ENCODE data around the gene NEDD4L. TPM values are rescaled to one million over a fixed set of nuclear protein-coding genes. Genes with fewer than 3 reads are reported as not detected.

Gene NEDD4L
- total and polyA plus RNA-seq, 2 experiments from 2014 or later: 36.2 to 72.3 TPM

DNA sequence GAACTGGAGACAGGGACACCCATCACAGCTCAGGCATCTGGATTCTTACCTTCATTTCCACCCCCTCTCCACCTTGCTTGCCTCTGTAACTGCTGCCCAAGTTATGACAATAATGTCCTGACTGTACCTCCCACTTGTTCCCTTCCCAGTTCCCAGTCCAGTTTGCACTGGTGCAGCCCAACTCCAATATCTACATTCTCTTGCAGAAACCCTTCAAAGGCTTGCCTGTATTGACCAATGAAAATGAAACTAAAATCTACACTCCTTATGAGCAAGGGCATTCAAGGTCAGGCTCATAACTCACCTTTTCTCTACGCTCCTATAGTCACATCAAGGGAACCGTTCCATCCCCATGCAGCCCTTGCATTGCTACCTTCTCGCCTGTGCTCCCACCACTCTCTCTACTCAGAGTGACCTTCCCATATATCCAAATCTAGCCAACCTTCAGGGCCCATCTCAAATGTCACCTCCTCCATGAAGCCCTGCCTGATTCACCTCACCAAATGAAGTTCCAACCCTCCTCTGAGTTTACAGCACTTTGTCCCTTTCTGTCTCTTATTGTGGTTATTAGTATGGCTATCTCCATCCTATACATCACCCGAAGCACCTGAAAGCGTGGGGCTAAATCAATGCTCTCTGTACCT, 365.9 kb downstream of the NEDD4L start:
- Histone ChIP-seq H3K9me2 (ENCODE audit: insufficient read depth) (peaks cover 11% of the 10 kb centered on the region; the same call in 1 of the 2 replicates), H3K4me2 (no peak overlapping the region), H3K4me1 (ENCODE audit: insufficient read depth) (no peaks in the 10 kb centered on the region), H2AFZ (0 out of 2 replicates have a peak overlapping the region, but pooled peaks have one; percentile 18), H3K27ac (ENCODE audit: low read depth) (no peak overlapping the region), H3K27me3 (ENCODE audit: insufficient read depth) (no peaks in the 10 kb centered on the region), H3K36me3 (ENCODE audit: insufficient read depth) (no peaks in the 10 kb centered on the region), H3F3A (replicated peaks; ENCODE audit: low read depth) (no peaks in the 10 kb centered on the region), H3K79me2 (replicated peaks; ENCODE audit: insufficient read depth) (no peaks in the 10 kb centered on the region), H3K4me3 (no peak overlapping the region), H4K20me1 (replicated peaks; ENCODE audit: insufficient read depth) (no peaks in the 10 kb centered on the region)
- DNase-seq (ENCODE audit: low spot score) (no peak), ATAC-seq (no peak)
- TF ChIP-seq ZNF114 (CRISPR knock-in tag; IDR thresholded peaks at IDR 0.05) (no peak), JUNB (IDR thresholded peaks at IDR 0.05; ENCODE audit: unreplicated experiment) (no peak), POLR2AphosphoS5 (IDR thresholded peaks at IDR 0.05; ENCODE audit: low read depth) (no peak), EZH2 (IDR thresholded peaks at IDR 0.05; ENCODE audit: low read depth, unreplicated experiment) (no peak), NANOG (IDR thresholded peaks at IDR 0.05; ENCODE audit: borderline replicate concordance) (no peak), EZH2phosphoT487 (IDR thresholded peaks at IDR 0.05; ENCODE audit: unreplicated experiment) (no peak), STAT1 (IDR thresholded peaks at IDR 0.05; ENCODE audit: unreplicated experiment) (no peak), CTCF (conservative IDR thresholded peaks at IDR 0.05; ENCODE audit: low read depth in 2 of 2) (no peak), CREB1 (CRISPR knock-in tag; IDR thresholded peaks at IDR 0.05; ENCODE audit: low read depth) (no peak), ZNF331 (CRISPR knock-in tag; IDR thresholded peaks at IDR 0.05; ENCODE audit: low read depth) (no peak)
- TF ChIP-seq, protein P1, sequence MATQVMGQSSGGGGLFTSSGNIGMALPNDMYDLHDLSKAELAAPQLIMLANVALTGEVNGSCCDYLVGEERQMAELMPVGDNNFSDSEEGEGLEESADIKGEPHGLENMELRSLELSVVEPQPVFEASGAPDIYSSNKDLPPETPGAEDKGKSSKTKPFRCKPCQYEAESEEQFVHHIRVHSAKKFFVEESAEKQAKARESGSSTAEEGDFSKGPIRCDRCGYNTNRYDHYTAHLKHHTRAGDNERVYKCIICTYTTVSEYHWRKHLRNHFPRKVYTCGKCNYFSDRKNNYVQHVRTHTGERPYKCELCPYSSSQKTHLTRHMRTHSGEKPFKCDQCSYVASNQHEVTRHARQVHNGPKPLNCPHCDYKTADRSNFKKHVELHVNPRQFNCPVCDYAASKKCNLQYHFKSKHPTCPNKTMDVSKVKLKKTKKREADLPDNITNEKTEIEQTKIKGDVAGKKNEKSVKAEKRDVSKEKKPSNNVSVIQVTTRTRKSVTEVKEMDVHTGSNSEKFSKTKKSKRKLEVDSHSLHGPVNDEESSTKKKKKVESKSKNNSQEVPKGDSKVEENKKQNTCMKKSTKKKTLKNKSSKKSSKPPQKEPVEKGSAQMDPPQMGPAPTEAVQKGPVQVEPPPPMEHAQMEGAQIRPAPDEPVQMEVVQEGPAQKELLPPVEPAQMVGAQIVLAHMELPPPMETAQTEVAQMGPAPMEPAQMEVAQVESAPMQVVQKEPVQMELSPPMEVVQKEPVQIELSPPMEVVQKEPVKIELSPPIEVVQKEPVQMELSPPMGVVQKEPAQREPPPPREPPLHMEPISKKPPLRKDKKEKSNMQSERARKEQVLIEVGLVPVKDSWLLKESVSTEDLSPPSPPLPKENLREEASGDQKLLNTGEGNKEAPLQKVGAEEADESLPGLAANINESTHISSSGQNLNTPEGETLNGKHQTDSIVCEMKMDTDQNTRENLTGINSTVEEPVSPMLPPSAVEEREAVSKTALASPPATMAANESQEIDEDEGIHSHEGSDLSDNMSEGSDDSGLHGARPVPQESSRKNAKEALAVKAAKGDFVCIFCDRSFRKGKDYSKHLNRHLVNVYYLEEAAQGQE (IDR thresholded peaks at IDR 0.05; ENCODE audit: unreplicated experiment): no peak
- TF ChIP-seq, protein P2, sequence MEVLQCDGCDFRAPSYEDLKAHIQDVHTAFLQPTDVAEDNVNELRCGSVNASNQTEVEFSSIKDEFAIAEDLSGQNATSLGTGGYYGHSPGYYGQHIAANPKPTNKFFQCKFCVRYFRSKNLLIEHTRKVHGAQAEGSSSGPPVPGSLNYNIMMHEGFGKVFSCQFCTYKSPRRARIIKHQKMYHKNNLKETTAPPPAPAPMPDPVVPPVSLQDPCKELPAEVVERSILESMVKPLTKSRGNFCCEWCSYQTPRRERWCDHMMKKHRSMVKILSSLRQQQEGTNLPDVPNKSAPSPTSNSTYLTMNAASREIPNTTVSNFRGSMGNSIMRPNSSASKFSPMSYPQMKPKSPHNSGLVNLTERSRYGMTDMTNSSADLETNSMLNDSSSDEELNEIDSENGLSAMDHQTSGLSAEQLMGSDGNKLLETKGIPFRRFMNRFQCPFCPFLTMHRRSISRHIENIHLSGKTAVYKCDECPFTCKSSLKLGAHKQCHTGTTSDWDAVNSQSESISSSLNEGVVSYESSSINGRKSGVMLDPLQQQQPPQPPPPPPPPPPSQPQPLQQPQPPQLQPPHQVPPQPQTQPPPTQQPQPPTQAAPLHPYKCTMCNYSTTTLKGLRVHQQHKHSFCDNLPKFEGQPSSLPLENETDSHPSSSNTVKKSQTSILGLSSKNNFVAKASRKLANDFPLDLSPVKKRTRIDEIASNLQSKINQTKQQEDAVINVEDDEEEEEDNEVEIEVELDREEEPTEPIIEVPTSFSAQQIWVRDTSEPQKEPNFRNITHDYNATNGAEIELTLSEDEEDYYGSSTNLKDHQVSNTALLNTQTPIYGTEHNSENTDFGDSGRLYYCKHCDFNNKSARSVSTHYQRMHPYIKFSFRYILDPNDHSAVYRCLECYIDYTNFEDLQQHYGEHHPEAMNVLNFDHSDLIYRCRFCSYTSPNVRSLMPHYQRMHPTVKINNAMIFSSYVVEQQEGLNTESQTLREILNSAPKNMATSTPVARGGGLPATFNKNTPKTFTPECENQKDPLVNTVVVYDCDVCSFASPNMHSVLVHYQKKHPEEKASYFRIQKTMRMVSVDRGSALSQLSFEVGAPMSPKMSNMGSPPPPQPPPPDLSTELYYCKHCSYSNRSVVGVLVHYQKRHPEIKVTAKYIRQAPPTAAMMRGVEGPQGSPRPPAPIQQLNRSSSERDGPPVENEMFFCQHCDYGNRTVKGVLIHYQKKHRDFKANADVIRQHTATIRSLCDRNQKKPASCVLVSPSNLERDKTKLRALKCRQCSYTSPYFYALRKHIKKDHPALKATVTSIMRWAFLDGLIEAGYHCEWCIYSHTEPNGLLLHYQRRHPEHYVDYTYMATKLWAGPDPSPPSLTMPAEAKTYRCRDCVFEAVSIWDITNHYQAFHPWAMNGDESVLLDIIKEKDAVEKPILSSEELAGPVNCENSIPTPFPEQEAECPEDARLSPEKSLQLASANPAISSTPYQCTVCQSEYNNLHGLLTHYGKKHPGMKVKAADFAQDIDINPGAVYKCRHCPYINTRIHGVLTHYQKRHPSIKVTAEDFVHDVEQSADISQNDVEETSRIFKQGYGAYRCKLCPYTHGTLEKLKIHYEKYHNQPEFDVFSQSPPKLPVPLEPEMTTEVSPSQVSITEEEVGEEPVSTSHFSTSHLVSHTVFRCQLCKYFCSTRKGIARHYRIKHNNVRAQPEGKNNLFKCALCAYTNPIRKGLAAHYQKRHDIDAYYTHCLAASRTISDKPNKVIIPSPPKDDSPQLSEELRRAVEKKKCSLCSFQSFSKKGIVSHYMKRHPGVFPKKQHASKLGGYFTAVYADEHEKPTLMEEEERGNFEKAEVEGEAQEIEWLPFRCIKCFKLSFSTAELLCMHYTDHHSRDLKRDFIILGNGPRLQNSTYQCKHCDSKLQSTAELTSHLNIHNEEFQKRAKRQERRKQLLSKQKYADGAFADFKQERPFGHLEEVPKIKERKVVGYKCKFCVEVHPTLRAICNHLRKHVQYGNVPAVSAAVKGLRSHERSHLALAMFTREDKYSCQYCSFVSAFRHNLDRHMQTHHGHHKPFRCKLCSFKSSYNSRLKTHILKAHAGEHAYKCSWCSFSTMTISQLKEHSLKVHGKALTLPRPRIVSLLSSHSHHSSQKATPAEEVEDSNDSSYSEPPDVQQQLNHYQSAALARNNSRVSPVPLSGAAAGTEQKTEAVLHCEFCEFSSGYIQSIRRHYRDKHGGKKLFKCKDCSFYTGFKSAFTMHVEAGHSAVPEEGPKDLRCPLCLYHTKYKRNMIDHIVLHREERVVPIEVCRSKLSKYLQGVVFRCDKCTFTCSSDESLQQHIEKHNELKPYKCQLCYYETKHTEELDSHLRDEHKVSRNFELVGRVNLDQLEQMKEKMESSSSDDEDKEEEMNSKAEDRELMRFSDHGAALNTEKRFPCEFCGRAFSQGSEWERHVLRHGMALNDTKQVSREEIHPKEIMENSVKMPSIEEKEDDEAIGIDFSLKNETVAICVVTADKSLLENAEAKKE (CRISPR knock-in tag; IDR thresholded peaks at IDR 0.05): no peak
- TF ChIP-seq, protein P3, sequence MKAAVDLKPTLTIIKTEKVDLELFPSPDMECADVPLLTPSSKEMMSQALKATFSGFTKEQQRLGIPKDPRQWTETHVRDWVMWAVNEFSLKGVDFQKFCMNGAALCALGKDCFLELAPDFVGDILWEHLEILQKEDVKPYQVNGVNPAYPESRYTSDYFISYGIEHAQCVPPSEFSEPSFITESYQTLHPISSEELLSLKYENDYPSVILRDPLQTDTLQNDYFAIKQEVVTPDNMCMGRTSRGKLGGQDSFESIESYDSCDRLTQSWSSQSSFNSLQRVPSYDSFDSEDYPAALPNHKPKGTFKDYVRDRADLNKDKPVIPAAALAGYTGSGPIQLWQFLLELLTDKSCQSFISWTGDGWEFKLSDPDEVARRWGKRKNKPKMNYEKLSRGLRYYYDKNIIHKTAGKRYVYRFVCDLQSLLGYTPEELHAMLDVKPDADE (IDR thresholded peaks at IDR 0.05): no peak
- H3K36me3 Mint-ChIP-seq (ENCODE audit: low read depth): no peaks in the 10 kb centered on the region
- H3K9me3 Mint-ChIP-seq: no peaks in the 10 kb centered on the region
- H3K27ac Mint-ChIP-seq: no peak overlapping the region
- H3K4me1 Mint-ChIP-seq: peaks cover 3% of the 10 kb centered on the region; the same call in 1 of the 3 replicates
- no peak overlapping the region for H3K4me3 Mint-ChIP-seq
- peaks cover 3% of the 10 kb centered on the region for H3K27me3 Mint-ChIP-seq (ENCODE audit: insufficient read depth, low read depth, poor library complexity)
